ENCODE measurements around the gene ZC3H12C.
"Not testable (repeated sequence)": the region's sequence is repeated elsewhere in the genome, so short reads cannot be mapped to it uniquely, and the experiment has no call there.

The ZC3H12C gene

DNA sequence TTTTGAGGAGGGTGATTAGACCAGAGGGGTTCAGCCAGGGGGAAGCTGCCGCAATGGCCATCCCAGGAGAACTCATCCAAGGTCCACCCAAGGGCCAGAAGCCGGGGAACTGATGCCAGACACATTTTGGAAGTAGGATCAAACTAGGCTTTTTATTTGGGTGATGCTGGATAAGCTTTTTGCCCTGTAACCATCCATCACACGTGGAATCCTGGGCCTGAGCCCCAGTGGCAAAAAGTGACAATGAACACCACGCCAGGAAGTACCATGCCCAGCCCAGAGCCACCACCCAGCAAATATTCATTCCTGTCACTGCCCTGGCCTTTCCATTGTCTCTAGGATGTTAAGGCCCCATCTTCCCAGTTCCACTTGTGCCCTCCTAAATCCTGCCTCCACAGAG, 85.9 kb downstream of the ZC3H12C start:
- no peak for DNase-seq (ENCODE audit: low spot score)

DNA sequence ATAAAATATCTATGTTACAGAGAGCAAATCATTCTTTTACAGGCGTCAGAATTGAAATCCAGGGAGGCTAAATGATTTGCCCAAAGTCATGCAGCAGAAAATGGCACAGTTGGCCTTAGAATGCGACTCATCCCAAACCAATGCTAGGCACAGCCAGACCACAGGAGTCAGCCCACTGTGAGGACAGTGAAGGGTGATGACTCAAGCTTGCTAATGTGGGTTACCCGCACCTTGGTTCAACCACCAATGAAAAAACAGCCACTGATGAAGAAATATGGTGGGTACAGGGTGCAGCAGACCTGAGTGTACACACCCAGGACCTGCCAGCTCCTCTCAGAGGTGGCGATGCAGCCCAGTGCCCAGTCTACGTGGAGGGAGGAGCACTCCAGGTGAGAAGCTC, 89.7 kb downstream of the ZC3H12C start:
- no peak for DNase-seq (ENCODE audit: low spot score)

DNA sequence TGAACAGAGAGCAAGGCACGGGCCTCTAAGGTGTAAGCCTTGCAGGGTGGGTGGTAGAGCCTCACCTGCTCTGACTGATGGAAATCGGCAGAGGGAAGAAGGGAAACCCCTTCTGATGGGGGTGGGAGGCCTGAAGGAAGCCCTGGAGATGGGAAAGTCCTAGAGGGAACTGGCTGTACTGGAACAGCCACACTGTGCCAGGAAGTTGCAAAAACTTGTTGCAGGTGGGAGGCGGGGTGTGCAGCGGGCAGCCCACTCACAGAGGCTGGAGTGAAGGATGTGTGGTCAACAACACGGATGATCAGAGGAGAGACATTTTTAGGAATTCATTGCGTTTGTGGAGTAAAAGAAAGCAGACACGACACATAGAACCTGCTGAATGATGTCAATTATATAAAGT, 91.3 kb downstream of the ZC3H12C start:
- no peak for DNase-seq (ENCODE audit: low spot score)

- DNase-seq (ENCODE audit: low spot score), result no peak
Measured at GRCh38 chr11:110185121-110185591, 92.0 kb downstream of the ZC3H12C start.

- no peak for DNase-seq (ENCODE audit: low spot score)
Measured at GRCh38 chr11:110185599-110185998, 92.4 kb downstream of the ZC3H12C start.

GRCh38 chr11:110186456-110186855, 93.3 kb downstream of the ZC3H12C start:
- DNase-seq (ENCODE audit: low spot score), result no peak

- DNase-seq (ENCODE audit: low spot score), result no peak
Measured at GRCh38 chr11:110186867-110187266, 93.7 kb downstream of the ZC3H12C start.

DNA sequence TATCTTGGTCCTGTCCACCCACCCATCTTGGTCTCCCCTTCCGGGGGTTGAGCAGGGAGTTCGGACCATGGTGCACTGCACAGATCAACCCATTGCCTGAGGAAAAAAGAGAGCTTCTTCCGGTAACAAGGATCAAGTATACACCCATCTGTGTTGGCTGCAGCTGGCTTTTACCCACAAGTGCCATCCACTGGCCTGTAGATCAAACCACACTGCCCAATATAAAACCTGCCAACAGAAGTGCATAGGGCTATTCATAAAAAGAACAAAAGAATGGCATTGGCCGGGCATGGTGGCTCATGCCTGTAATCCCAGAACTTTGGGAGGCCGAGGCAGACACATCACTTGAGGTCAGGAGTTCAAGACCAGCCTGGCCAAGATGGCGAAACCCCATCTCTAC, 94.5 kb downstream of the ZC3H12C start:
- DNase-seq (ENCODE audit: low spot score), result no peak

- no peak for DNase-seq (ENCODE audit: low spot score)
Measured at GRCh38 chr11:110190885-110191284, 97.7 kb downstream of the ZC3H12C start.

GRCh38 chr11:110192604-110193282, 99.6 kb downstream of the ZC3H12C start:
- not testable (repeated sequence) for DNase-seq (ENCODE audit: low spot score)

GRCh38 chr11:110194211-110194766, 101.1 kb downstream of the ZC3H12C start:
- not testable (repeated sequence) for DNase-seq (ENCODE audit: low spot score)

- DNase-seq (ENCODE audit: low spot score), result no peak
Measured at GRCh38 chr11:110196241-110196754, 103.1 kb downstream of the ZC3H12C start.

DNA sequence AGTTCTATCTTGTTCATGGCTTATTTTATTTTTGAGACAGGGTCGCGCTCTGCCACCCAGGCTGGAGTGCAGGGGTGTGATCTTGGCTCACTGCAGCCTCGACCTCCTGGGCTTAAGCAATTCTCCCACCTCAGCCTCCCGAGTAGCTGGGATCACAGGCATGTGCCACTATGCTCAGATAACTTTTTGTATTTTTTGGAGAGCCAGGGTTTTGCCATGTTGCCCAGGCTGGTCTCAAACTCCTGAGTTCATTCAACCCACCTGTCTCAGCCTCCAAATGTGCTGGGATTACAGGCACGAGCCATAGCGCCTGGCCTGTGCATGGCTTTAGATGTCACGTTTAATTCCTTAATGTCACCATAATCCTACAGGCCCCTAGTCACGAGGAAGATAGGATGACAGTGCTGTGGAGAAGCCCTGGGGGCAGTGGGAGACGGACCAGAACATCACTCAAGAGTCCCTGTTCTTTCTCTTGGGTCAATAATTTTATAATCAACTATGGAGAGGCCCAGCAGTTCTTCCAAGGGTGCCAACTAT, 103.8 kb downstream of the ZC3H12C start:
- no peak for DNase-seq (ENCODE audit: low spot score)

DNA sequence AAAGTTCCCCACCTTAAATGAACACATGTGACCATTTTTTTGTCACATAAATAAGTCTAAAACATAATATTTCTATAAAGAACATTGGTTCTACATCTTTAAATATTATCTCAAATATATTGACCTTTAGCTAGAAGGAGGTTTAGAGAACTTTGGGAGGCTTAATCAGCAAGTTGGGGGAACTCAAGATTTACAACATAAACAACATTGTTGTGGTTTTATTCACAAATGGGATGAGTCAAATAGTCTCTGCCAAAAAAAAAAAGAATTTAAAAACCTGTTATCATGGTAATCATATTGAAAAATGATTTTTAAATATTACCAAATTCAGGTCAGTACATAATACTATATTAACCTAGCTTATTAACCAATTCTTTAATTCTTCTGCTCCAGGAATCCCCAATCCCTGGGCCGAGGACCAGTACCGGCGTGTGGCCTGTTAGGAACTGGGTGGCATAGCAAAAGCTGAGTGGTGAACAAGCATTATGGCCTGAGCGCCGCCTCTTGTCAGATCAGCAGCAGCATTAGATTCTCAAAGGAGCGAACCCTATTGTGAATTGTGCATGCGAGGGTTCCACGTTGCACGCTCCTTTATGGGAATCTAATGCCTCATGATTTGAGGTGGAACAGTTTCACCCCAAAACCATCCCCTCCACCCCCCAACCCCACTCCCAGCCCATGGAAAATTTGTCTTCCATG, 105.0 kb downstream of the ZC3H12C start:
- no peak for DNase-seq (ENCODE audit: low spot score)

DNA sequence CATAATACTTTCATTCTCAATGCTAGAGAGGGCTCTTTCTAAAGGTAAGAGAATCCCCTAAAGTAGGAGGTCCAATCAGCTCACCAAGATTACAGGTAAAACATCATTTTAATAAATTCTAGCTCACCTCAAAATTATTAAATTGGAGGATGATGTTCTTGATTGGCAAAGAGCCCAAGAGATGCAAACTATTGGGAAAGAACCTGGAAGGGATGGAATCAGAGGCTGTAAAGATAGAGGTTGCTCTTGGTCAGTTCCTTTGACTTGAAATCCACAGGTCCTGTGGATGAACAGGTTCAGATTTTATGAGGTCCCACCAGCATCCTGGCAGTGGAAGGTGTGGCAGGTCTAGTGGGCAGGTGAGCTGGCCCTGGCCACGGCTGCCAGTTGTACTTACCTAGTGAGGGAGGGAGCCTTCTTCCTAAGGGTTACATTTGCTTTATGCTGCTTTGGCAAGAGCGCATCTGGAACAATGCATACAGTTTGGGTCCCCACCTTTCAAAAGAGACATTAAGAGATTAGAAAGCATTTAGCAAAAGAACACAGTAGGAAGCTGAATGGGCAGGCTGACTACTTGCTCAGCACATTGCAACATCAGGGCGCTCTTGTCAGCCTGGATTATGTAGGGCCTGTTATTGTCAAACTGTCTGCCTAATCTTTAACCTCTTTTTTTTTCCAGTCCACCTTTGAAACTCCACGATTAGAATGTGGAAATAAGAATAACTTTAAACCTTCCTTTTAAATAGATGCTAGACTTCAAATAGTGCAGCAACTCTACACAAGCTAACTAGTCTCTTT, 106.2 kb downstream of the ZC3H12C start:
- no peak for DNase-seq (ENCODE audit: low spot score)

DNA sequence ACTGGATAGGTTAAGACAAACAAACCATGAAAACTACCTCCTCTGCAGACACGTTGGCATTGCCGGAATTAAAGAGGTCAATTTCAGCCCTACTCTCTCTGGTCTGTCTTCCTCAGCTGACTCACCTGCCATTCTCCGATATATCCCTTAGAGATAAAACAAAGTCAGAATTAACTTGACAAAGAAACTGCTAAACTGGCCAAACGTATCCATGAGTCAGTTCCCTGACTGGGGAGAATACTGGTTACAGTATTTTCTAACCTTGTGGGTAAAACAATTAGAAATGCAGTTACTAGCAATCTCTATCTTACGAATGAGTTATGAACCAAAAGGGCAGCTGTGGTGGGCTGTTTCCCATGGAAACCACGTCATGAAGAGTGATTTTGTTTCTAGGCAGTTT, 107.0 kb downstream of the ZC3H12C start:
- no peak for DNase-seq (ENCODE audit: low spot score)

DNA sequence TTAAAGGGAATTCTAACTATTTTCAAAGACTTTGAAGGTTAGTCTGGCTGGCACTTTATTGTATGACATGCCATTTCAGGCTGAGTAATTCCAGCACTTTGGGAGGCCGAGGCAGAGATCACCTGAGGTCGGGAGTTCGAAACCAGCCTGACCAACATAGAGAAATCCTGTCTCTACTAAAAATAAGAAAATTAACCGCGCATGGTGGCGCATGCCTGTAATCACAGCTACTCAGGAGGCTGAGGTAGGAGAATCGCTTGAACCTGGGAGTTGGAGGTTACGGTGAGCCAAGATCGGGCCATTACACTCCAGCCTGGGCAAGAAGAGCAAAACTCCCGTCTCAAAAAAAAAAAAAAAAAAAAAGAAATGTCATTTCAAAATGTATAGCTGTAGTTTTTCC, 107.6 kb downstream of the ZC3H12C start:
- no peak for DNase-seq (ENCODE audit: low spot score)

DNA sequence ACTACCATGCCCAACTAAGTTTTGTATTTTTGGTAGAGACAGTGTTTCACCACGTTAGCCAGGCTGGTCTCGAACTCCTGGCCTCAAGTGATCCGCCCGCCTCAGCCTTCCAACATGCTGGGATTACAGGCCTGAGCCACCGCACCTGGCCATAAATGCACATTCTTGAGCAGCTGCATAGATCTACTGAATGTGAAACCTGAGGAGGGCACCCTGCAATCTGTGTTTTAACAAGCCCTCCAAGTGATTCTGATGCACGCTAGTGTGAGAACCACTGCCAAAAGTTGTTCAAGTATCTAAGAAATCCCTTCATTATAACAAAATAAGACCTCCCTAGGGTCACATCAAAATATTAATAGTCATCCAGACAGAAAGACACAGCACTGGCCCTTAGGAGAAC, 113.9 kb downstream of the ZC3H12C start:
- DNase-seq (ENCODE audit: low spot score), result no peak

DNA sequence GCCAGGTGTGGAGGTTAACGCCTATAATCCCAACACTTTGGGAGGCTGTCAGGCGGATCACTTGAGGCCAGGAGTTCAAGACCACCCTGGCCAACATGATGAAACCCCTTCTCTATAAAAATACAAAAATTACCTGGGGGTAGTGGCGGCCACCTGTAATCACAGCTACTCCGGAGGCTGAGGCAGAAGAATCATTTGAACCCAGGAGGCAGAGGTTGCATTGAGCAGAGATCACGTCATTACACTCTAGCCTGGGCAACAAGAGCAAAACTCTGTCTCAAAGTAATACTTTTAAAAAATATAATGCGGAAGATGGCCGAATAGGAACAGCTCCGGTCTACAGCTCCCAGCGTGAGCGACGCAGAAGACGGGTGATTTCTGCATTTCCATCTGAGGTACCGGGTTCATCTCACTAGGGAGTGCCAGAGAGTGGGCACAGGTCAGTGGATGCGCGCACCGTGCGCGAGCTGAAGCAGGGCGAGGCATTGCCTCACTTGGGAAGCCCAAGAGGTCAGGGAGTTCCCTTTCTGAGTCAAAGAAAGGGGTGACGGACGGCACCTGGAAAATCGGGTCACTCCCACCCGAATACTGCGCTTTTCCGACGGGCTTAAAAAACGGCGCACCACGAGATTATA, 115.6 kb downstream of the ZC3H12C start:
- not testable (repeated sequence) for DNase-seq (ENCODE audit: low spot score)

DNA sequence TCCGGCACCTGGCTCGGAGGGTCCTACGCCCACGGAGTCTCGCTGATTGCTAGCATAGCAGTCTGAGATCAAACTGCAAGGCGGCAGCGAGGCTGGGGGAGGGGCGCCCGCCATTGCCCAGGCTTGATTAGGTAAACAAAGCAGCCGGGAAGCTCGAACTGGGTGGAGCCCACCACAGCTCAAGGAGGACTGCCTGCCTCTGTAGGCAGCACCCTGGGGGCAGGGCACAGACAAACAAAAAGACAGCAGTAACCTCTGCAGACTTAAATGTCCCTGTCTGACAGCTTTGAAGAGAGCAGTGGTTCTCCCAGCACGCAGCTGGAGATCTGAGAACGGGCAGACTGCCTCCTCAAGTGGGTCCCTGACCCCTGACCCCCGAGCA, 116.1 kb downstream of the ZC3H12C start:
- DNase-seq (ENCODE audit: low spot score), result not testable (repeated sequence)

DNA sequence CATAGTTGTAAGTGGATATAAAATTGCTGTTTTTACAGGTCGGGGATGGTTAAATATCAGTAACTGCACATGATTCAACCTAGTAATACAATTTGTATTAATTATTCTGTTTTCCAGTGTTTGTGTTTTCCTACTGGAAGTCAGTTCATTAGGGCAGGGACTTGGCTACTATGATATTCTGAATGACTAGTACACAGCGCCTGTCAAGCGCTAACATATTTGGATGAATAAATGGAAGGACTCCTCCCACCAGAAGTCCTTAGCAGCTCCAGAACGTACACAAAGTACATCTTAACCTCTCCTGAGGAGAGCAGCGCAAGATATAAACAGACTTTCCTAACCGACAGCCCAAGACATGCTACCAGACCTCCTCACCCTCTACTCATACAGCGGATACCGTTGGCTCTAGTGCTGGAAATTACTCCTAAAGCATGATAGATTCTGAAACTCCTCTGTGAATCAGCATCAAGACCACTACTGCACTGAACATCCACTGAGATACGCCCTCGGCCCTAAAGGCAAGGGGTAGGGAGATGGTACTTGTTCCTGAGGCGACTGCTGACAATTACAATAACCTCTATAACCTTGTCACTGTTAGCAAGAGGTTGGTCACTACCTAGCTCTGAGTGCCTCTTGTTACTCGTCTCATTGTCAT, 124.2 kb downstream of the ZC3H12C start:
- no peak for DNase-seq (ENCODE audit: low spot score)

Data from SK-N-DZ (cell line).